Aorta (tissue), 5 donors: ENCODE measurements around the gene CDC42EP4. TPM values are rescaled to one million over a fixed set of nuclear protein-coding genes. Genes with fewer than 3 reads are reported as not detected.

Experiments used
- ATAC-seq: fragments of 200-7000 bp; cut with Tn5 transposase; one replicate; pipeline ENCODE4 v1.9.1; 2022; ENCODE audit warnings: moderate library complexity; ENCODE audit not compliant: low FRiP score
- DNase-seq, 2 donors: peaks; one replicate each; pipeline ENCODE4 v3.0.0-alpha.2; 2020
- H3K27ac ChIP-seq, 2 donors: one replicate each; pipeline ENCODE4 v1.5.1; 2013; ENCODE audit warnings: low read length in 2 of 2, mild to moderate bottlenecking in 2 of 2, moderate library complexity in 2 of 2, control low read depth in 1 of 2, inconsistent platforms in 1 of 2, low read depth in 1 of 2
- H3K27me3 ChIP-seq, 2 donors: one replicate each; pipeline ENCODE4 v1.6.1; 2013; ENCODE audit warnings: control low read depth in 1 of 2, low read length in 1 of 2, mild to moderate bottlenecking in 1 of 2, moderate library complexity in 1 of 2; ENCODE audit not compliant: insufficient read depth in 2 of 2, control insufficient read depth in 1 of 2
- H3K36me3 ChIP-seq, 2 donors: one replicate each; pipeline ENCODE4 v1.6.1; 2013; ENCODE audit warnings: control low read depth in 1 of 2, low read length in 1 of 2, mild to moderate bottlenecking in 1 of 2; ENCODE audit not compliant: insufficient read depth in 2 of 2, control insufficient read depth in 1 of 2
- H3K4me1 ChIP-seq, 2 donors: one replicate each; pipeline ENCODE4 v1.6.1; 2013; ENCODE audit warnings: low read length in 2 of 2, control low read depth in 1 of 2, mild to moderate bottlenecking in 1 of 2, moderate library complexity in 1 of 2; ENCODE audit not compliant: insufficient read depth in 2 of 2, control insufficient read depth in 1 of 2
- H3K4me3 ChIP-seq, 2 donors: one replicate each; pipeline ENCODE4 v1.5.1; 2013; ENCODE audit warnings: low read length in 2 of 2, control low read depth in 1 of 2, mild to moderate bottlenecking in 1 of 2
- H3K9me3 ChIP-seq: one replicate; pipeline ENCODE4 v1.6.1; 2013; ENCODE audit warnings: mild to moderate bottlenecking, low read length; ENCODE audit not compliant: control insufficient read depth
- WGBS, 2 donors: extraction: QIAGEN DNeasy Blood & Tissue Kit; methylation state at CpG; one replicate each; pipeline ENCODE4 v1.1.7; 2013; 5-methylcytosine and 5-hydroxymethylcytosine counted together
- intact Hi-C, 2 donors: fragments of 100-400 bp; cut with DNase I; formaldehyde crosslinking; loops; one replicate each; pipeline versions ENCODE4 v1.14.2 to v1.15.0; 2022
- polyA plus RNA-seq, 2 donors: library from polyadenylated mRNA; stranded (reverse); fragments of 200-250 nt; gene quantifications; one replicate each; pipeline ENCODE4 v1.2.3, GENCODE V29; 2013
- total RNA-seq, 2 donors: library from RNA; stranded (reverse); fragmentation: NEBNext Ultra II Directional; extraction: Animal tissue kit (Norgen Biotek cat#: 25700); gene quantifications; one replicate each; pipeline ENCODE4 v1.2.1, GENCODE V29; 2021
- donor health status: healthy with polysubstance abuse.
- donor health status: Bipolar disorder and iron deficiency.
- donor health status: DM: no; HTN: no; CAD: no.
- donor health status: DM: no; HTN: no; CAD: no.
- donor health status: DM: yes; HTN: yes; CAD: no.

Gene CDC42EP4
- total and polyA plus RNA-seq, 4 donors, result 23.6 to 73.7 (median 43.3) TPM

GRCh38 chr17:73320601-73321264 lies 8.9 kb upstream of the CDC42EP4 start:
- ATAC-seq, result no peak
- WGBS, 2 donors, result 82 to 84% methylated on average over 6 of the region's 6 CpGs
- Histone ChIP-seq H3K27ac (no peak overlapping the region), H3K4me3 (no peak overlapping the region), H3K9me3 (peaks cover 2% of the 10 kb centered on the region), H3K27me3 (no peaks in the 10 kb centered on the region), H3K36me3 (no peaks in the 10 kb centered on the region), H3K4me1 (no peaks in the 10 kb centered on the region)
- intact Hi-C loops, result no loop called here
- no peak for DNase-seq

- intact Hi-C loops, result loop anchor here (10.0 kb wide), 1 partner anchor 45 kb away; no protein-coding TSS in a partner anchor
- WGBS, 2 donors, result 86 to 87% methylated on average over 3 of the region's 3 CpGs
- Histone ChIP-seq H3K4me1 (no peaks in the 10 kb centered on the region), H3K4me3 (no peak overlapping the region), H3K27me3 (no peaks in the 10 kb centered on the region), H3K27ac (no peak overlapping the region), H3K9me3 (peaks cover 2% of the 10 kb centered on the region), H3K36me3 (no peaks in the 10 kb centered on the region)
- ATAC-seq, result no peak
- no peak for DNase-seq
Measured at GRCh38 chr17:73319766-73320165, 8.0 kb upstream of the CDC42EP4 start.

DNA sequence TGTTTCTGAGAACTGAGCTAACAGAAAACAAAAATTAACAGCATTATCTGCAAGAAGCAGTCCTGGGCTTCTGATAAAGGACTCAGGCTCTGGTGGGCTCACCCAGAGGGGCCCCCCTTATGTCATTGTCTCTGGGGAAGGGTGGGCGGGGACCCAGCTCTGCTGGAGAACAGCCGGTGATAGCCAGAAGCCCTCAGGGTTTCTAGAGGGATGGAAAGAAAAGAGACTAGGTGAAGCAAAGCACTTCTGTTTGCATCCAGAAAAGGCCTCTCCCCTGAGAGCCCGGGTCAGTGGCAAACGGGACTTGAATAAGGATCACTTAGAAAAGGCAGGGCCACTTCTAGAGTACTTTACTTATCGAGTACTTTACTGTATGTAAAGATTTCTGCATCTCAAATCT lies 7.0 kb upstream of the CDC42EP4 start:
- intact Hi-C loops, result loop anchor here (10.0 kb wide), 1 partner anchor 46 kb away; no protein-coding TSS in a partner anchor
- H3K9me3 ChIP-seq, result peaks cover 2% of the 10 kb centered on the region
- H3K36me3 ChIP-seq, result no peaks in the 10 kb centered on the region
- no peaks in the 10 kb centered on the region for H3K27me3 ChIP-seq
- ATAC-seq, result no peak
- DNase-seq, result no peak
- WGBS, 2 donors, result 70 to 71% methylated on average over 5 of the region's 5 CpGs
- H3K4me3 ChIP-seq, result no peak overlapping the region
- H3K27ac ChIP-seq, result no peak overlapping the region
- H3K4me1 ChIP-seq, result no peaks in the 10 kb centered on the region

- DNase-seq, result no peak
- intact Hi-C loops, result loop anchor here (10.0 kb wide), 1 partner anchor 46 kb away; no protein-coding TSS in a partner anchor
- Histone ChIP-seq H3K9me3 (peaks cover 2% of the 10 kb centered on the region), H3K36me3 (no peaks in the 10 kb centered on the region), H3K4me1 (no peaks in the 10 kb centered on the region), H3K27me3 (no peaks in the 10 kb centered on the region), H3K4me3 (no peak overlapping the region), H3K27ac (no peak overlapping the region)
- WGBS, 2 donors, result 95% methylated on average over 8 of the region's 8 CpGs
- ATAC-seq, result no peak
Measured at GRCh38 chr17:73318427-73318813, 6.6 kb upstream of the CDC42EP4 start.

DNA sequence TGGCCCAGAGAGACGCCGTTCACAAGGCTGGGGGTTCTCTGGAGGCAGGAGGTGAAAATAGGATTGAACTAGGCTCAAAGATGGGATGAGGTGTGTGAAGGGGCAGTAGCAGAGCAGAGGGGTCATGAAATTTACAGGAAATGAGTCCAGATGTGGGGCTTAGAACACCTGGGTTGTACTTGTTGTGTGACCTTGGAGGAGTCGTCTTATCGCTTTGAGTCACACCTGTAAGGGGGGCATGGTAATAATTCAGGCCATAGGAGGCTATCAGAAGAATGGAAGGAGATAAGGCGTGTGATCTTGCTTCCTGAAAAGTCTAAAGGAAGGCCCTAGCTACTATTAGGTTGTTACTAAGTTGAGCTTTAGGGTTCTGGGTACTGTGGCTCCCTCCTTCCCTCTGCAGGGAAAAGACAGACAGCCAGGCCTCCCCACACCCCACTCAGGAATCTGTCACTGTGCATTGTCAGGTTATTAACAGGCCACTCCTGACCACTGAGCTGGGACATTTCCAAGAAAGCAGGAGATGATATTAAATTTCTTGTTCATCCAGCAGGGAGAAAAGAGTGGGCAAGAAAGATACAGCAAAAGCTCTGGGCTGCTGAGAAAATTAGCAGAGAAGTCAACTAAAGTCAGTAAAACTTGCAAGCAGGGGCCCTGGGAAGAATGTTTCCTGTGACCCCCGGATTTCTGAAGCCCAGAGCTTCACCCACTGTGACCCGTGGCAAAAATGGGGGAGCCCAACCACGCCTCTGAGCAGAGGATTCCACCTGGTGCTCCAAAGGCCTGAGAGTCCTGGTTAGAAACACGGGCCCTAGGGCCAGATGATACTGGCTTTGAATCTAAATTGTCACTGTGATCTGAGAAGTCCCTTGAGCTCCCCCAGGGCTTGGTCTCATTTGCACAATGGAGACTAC lies 6.0 kb upstream of the CDC42EP4 start:
- H3K4me1 ChIP-seq, result no peaks in the 10 kb centered on the region
- DNase-seq (no peak), ATAC-seq (no peak)
- H3K4me3 ChIP-seq, result no peak overlapping the region
- no peak overlapping the region for H3K27ac ChIP-seq
- H3K36me3 ChIP-seq, result no peaks in the 10 kb centered on the region
- peaks cover 1% of the 10 kb centered on the region for H3K9me3 ChIP-seq
- WGBS, 2 donors, result 89 to 90% methylated on average over 9 of the region's 9 CpGs
- H3K27me3 ChIP-seq, result no peaks in the 10 kb centered on the region
- intact Hi-C loops, result loop anchor here (10.0 kb wide), 1 partner anchor 47 kb away; no protein-coding TSS in a partner anchor

- Histone ChIP-seq H3K4me1 (no peaks in the 10 kb centered on the region), H3K9me3 (no peaks in the 10 kb centered on the region), H3K27me3 (no peaks in the 10 kb centered on the region), H3K27ac (no peak overlapping the region), H3K4me3 (no peak overlapping the region), H3K36me3 (no peaks in the 10 kb centered on the region)
- no peak for DNase-seq
- WGBS, 2 donors, result 59 to 62% methylated on average over 8 of the region's 8 CpGs
- intact Hi-C loops, result loop anchor here (10.0 kb wide), 1 partner anchor 48 kb away; no protein-coding TSS in a partner anchor
- ATAC-seq, result no peak
Measured at GRCh38 chr17:73316919-73317505, 5.2 kb upstream of the CDC42EP4 start.

- H3K4me1 ChIP-seq, result no peaks in the 10 kb centered on the region
- H3K4me3 ChIP-seq, result no peak overlapping the region
- no peaks in the 10 kb centered on the region for H3K36me3 ChIP-seq
- no peaks in the 10 kb centered on the region for H3K9me3 ChIP-seq
- no peaks in the 10 kb centered on the region for H3K27me3 ChIP-seq
- no peak overlapping the region for H3K27ac ChIP-seq
- intact Hi-C loops, result loop anchor here (10.0 kb wide), 1 partner anchor 49 kb away; no protein-coding TSS in a partner anchor
- ATAC-seq, result no peak
- DNase-seq, result no peak
- 58 to 61% methylated on average over 5 of the region's 5 CpGs for WGBS, 2 donors
Measured at GRCh38 chr17:73315471-73315870, 3.7 kb upstream of the CDC42EP4 start.

- DNase-seq (no peak), ATAC-seq (no peak)
- WGBS, 2 donors, result 81 to 85% methylated on average over 8 of the region's 8 CpGs
- no peaks in the 10 kb centered on the region for H3K9me3 ChIP-seq
- H3K4me3 ChIP-seq, result no peak overlapping the region
- no peaks in the 10 kb centered on the region for H3K36me3 ChIP-seq
- no peak overlapping the region for H3K27ac ChIP-seq
- peaks cover 0 to 1% of the 10 kb centered on the region in 2 donors for H3K4me1 ChIP-seq
- no peaks in the 10 kb centered on the region for H3K27me3 ChIP-seq
- intact Hi-C loops, result loop anchor here (10.0 kb wide), 1 partner anchor 51 kb away; no protein-coding TSS in a partner anchor
Measured at GRCh38 chr17:73313526-73314127, 1.8 kb upstream of the CDC42EP4 start.
